ENCODE results near the gene ATP9B. TPM values are rescaled to one million over a fixed set of nuclear protein-coding genes. Genes with fewer than 3 reads are reported as not detected.

Gene ATP9B, protein sequence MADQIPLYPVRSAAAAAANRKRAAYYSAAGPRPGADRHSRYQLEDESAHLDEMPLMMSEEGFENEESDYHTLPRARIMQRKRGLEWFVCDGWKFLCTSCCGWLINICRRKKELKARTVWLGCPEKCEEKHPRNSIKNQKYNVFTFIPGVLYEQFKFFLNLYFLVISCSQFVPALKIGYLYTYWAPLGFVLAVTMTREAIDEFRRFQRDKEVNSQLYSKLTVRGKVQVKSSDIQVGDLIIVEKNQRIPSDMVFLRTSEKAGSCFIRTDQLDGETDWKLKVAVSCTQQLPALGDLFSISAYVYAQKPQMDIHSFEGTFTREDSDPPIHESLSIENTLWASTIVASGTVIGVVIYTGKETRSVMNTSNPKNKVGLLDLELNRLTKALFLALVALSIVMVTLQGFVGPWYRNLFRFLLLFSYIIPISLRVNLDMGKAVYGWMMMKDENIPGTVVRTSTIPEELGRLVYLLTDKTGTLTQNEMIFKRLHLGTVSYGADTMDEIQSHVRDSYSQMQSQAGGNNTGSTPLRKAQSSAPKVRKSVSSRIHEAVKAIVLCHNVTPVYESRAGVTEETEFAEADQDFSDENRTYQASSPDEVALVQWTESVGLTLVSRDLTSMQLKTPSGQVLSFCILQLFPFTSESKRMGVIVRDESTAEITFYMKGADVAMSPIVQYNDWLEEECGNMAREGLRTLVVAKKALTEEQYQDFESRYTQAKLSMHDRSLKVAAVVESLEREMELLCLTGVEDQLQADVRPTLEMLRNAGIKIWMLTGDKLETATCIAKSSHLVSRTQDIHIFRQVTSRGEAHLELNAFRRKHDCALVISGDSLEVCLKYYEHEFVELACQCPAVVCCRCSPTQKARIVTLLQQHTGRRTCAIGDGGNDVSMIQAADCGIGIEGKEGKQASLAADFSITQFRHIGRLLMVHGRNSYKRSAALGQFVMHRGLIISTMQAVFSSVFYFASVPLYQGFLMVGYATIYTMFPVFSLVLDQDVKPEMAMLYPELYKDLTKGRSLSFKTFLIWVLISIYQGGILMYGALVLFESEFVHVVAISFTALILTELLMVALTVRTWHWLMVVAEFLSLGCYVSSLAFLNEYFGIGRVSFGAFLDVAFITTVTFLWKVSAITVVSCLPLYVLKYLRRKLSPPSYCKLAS
- total RNA-seq, result 12.6 TPM
- long read RNA-seq, full-length matches to known transcripts, result 7 of 17 reads
- long read RNA-seq, partial matches to known transcripts, result 2 of 17 reads
- long read RNA-seq, other reads (novel, unspliced or antisense), result 8 of 17 reads

GRCh38 chr18:79068937-79069716, at the start of gene ATP9B:
TSS of gene ATP9B (plus strand) at chr18:79069394. CDS start at chr18:79069411, 17 bp downstream.
- intact Hi-C loops (cut with micrococcal nuclease), result no loop called here
- peak; percentile 94 for DNase-seq
- TF ChIP-seq, protein P1, sequence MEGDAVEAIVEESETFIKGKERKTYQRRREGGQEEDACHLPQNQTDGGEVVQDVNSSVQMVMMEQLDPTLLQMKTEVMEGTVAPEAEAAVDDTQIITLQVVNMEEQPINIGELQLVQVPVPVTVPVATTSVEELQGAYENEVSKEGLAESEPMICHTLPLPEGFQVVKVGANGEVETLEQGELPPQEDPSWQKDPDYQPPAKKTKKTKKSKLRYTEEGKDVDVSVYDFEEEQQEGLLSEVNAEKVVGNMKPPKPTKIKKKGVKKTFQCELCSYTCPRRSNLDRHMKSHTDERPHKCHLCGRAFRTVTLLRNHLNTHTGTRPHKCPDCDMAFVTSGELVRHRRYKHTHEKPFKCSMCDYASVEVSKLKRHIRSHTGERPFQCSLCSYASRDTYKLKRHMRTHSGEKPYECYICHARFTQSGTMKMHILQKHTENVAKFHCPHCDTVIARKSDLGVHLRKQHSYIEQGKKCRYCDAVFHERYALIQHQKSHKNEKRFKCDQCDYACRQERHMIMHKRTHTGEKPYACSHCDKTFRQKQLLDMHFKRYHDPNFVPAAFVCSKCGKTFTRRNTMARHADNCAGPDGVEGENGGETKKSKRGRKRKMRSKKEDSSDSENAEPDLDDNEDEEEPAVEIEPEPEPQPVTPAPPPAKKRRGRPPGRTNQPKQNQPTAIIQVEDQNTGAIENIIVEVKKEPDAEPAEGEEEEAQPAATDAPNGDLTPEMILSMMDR (IDR thresholded peaks at IDR 0.05; ENCODE audit: borderline replicate concordance), result peak; percentile 30
- Histone ChIP-seq H3K4me3 (peak within 1 kb of the TSS; percentile 90), H3K36me3 (no peaks in the 10 kb centered on the region), H3K27me3 (ENCODE audit: low read depth) (no peaks in the 10 kb centered on the region), H3K27ac (replicated peaks) (peak within 1 kb of the TSS; percentile 94), H3K4me1 (peaks cover 37% of the 10 kb centered on the region), H3K9me3 (replicated peaks) (peaks cover 11% of the 10 kb centered on the region)

DNA sequence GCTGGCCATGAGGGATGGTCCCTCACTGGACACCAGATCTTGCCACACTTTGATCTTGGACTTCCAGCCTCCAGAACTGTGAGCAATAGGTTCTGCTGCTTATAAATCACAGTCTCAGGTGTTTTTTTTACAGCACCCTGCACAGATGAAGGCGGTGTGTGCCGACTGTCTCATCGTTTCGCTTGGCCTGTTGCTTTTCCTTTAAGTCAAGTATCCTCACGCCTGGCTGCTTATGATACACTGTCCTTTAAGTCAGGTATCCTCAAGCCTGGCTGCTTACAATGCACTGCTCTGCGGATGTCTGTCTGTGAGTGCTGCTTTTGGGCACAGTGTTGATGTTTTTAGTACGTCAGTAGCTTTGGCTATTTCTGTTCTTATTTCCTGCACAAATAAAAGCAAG, 49.3 kb upstream of the ATP9B start:
- H3K36me3 ChIP-seq, result no peaks in the 10 kb centered on the region
- peaks cover 12% of the 10 kb centered on the region for H3K9me3 ChIP-seq (replicated peaks)
- H3K4me3 ChIP-seq, result no peak overlapping the region
- intact Hi-C loops (cut with micrococcal nuclease), result no loop called here
- TF ChIP-seq, protein P1 (IDR thresholded peaks at IDR 0.05; ENCODE audit: borderline replicate concordance), result no peak
- H3K27ac ChIP-seq (replicated peaks), result no peak overlapping the region
- no peak for DNase-seq
- no peaks in the 10 kb centered on the region for H3K4me1 ChIP-seq
- peaks cover 41% of the 10 kb centered on the region for H3K27me3 ChIP-seq (ENCODE audit: low read depth)

DNA sequence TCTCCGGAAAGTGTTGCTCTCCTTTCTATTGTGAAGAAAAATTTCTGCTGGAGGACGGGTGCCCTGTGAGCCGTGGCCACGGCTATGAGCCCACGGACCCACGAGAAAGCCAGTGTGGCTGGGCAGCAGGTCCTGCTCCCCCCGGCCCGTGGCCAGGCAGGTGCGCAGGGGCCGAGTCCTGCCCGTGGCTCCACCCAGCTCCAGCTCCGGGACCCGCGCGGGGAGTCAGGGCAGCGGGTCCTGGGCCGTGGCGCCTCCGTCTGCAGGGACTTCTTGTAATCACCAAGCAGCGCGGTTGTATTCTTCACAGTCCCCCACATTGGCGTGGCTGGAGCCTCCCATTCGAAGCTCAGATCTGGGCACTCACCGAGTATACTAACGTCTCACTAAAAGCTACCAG, 46.6 kb upstream of the ATP9B start:
- no peak for DNase-seq
- intact Hi-C loops (cut with micrococcal nuclease), result no loop called here
- H3K4me1 ChIP-seq, result no peaks in the 10 kb centered on the region
- H3K27me3 ChIP-seq (ENCODE audit: low read depth), result peaks cover 35% of the 10 kb centered on the region
- no peak overlapping the region for H3K27ac ChIP-seq (replicated peaks)
- peaks cover 26% of the 10 kb centered on the region for H3K9me3 ChIP-seq (replicated peaks)
- TF ChIP-seq, protein P1 (IDR thresholded peaks at IDR 0.05; ENCODE audit: borderline replicate concordance), result no peak
- H3K4me3 ChIP-seq, result no peak overlapping the region
- no peaks in the 10 kb centered on the region for H3K36me3 ChIP-seq

- H3K9me3 ChIP-seq (replicated peaks), result peaks cover 59% of the 10 kb centered on the region
- no peak overlapping the region for H3K27ac ChIP-seq (replicated peaks)
- H3K27me3 ChIP-seq (ENCODE audit: low read depth), result peaks cover 13% of the 10 kb centered on the region
- DNase-seq, result no peak
- H3K4me1 ChIP-seq, result no peaks in the 10 kb centered on the region
- H3K4me3 ChIP-seq, result no peak overlapping the region
- TF ChIP-seq, protein P1 (IDR thresholded peaks at IDR 0.05; ENCODE audit: borderline replicate concordance), result no peak
- no peaks in the 10 kb centered on the region for H3K36me3 ChIP-seq
- intact Hi-C loops (cut with micrococcal nuclease), result no loop called here
Measured at GRCh38 chr18:79026491-79026890, 42.7 kb upstream of the ATP9B start.

Data from left ventricle myocardium inferior (tissue), 1 donor.